ENCODE results near the gene SMARCA1.

Gene SMARCA1

GRCh38 chrX:129512409-129512808, 10.9 kb downstream of the SMARCA1 start:
- TF ChIP-seq GATA1 (IDR thresholded peaks at IDR 0.05; ENCODE audit: low read depth, low read length) (no peak), POLR2A (IDR thresholded peaks at IDR 0.05; ENCODE audit: low read length) (no peak)
- DNase-seq, result no peak

GRCh38 chrX:129511689-129512088, 11.6 kb downstream of the SMARCA1 start:
- TF ChIP-seq POLR2A (IDR thresholded peaks at IDR 0.05; ENCODE audit: low read length), result no peak
- TF ChIP-seq GATA1 (IDR thresholded peaks at IDR 0.05; ENCODE audit: low read depth, low read length), result no peak

GRCh38 chrX:129510331-129510730, 13.0 kb downstream of the SMARCA1 start:
- no peak for TF ChIP-seq POLR2A (IDR thresholded peaks at IDR 0.05; ENCODE audit: low read length)
- no peak for TF ChIP-seq GATA1 (IDR thresholded peaks at IDR 0.05; ENCODE audit: low read depth, low read length)
- DNase-seq, result no peak

More at GRCh38 chrX:129511689-129512088, 11.6 kb downstream of the SMARCA1 start:
- no peak for DNase-seq

- no peak for TF ChIP-seq GATA1 (IDR thresholded peaks at IDR 0.05; ENCODE audit: low read depth, low read length)
- TF ChIP-seq POLR2A (IDR thresholded peaks at IDR 0.05; ENCODE audit: low read length), result no peak
- no peak for DNase-seq
Observed at GRCh38 chrX:129497146-129497843, 26.0 kb downstream of the SMARCA1 start.

GRCh38 chrX:129496625-129497024, 26.7 kb downstream of the SMARCA1 start:
- TF ChIP-seq POLR2A (IDR thresholded peaks at IDR 0.05; ENCODE audit: low read length) (no peak), GATA1 (IDR thresholded peaks at IDR 0.05; ENCODE audit: low read depth, low read length) (no peak)

GRCh38 chrX:129495900-129496299, 27.4 kb downstream of the SMARCA1 start:
- TF ChIP-seq GATA1 (IDR thresholded peaks at IDR 0.05; ENCODE audit: low read depth, low read length) (no peak), POLR2A (IDR thresholded peaks at IDR 0.05; ENCODE audit: low read length) (no peak)
- DNase-seq, result no peak

More at GRCh38 chrX:129496625-129497024, 26.7 kb downstream of the SMARCA1 start:
- no peak for DNase-seq

GRCh38 chrX:129494887-129495286, 28.4 kb downstream of the SMARCA1 start:
- TF ChIP-seq POLR2A (IDR thresholded peaks at IDR 0.05; ENCODE audit: low read length) (no peak), GATA1 (IDR thresholded peaks at IDR 0.05; ENCODE audit: low read depth, low read length) (no peak)
- no peak for DNase-seq

GRCh38 chrX:129493643-129494042, 29.6 kb downstream of the SMARCA1 start:
- TF ChIP-seq GATA1 (IDR thresholded peaks at IDR 0.05; ENCODE audit: low read depth, low read length) (no peak), POLR2A (IDR thresholded peaks at IDR 0.05; ENCODE audit: low read length) (no peak)
- no peak for DNase-seq

GRCh38 chrX:129490330-129490729, 33.0 kb downstream of the SMARCA1 start:
- no peak for DNase-seq
- TF ChIP-seq POLR2A (IDR thresholded peaks at IDR 0.05; ENCODE audit: low read length) (no peak), GATA1 (IDR thresholded peaks at IDR 0.05; ENCODE audit: low read depth, low read length) (no peak)

- no peak for DNase-seq
- TF ChIP-seq GATA1 (IDR thresholded peaks at IDR 0.05; ENCODE audit: low read depth, low read length) (no peak), POLR2A (IDR thresholded peaks at IDR 0.05; ENCODE audit: low read length) (no peak)
Observed at GRCh38 chrX:129488359-129488758, 34.9 kb downstream of the SMARCA1 start.

- no peak for DNase-seq
- TF ChIP-seq POLR2A (IDR thresholded peaks at IDR 0.05; ENCODE audit: low read length) (no peak), GATA1 (IDR thresholded peaks at IDR 0.05; ENCODE audit: low read depth, low read length) (no peak)
Observed at GRCh38 chrX:129480889-129481288, 42.4 kb downstream of the SMARCA1 start.

GRCh38 chrX:129478516-129478915, 44.8 kb downstream of the SMARCA1 start:
- TF ChIP-seq GATA1 (IDR thresholded peaks at IDR 0.05; ENCODE audit: low read depth, low read length) (no peak), POLR2A (IDR thresholded peaks at IDR 0.05; ENCODE audit: low read length) (no peak)
- no peak for DNase-seq

- DNase-seq, result no peak
- TF ChIP-seq POLR2A (IDR thresholded peaks at IDR 0.05; ENCODE audit: low read length) (no peak), GATA1 (IDR thresholded peaks at IDR 0.05; ENCODE audit: low read depth, low read length) (no peak)
Observed at GRCh38 chrX:129472116-129472515, 51.2 kb downstream of the SMARCA1 start.

GRCh38 chrX:129462707-129463106, 60.6 kb downstream of the SMARCA1 start:
- TF ChIP-seq GATA1 (IDR thresholded peaks at IDR 0.05; ENCODE audit: low read depth, low read length) (no peak), POLR2A (IDR thresholded peaks at IDR 0.05; ENCODE audit: low read length) (no peak)
- DNase-seq, result no peak

- no peak for DNase-seq
- no peak for TF ChIP-seq POLR2A (IDR thresholded peaks at IDR 0.05; ENCODE audit: low read length)
Observed at GRCh38 chrX:129461801-129462456, 61.4 kb downstream of the SMARCA1 start.
